Neural progenitor cell (in vitro differentiated cells): ENCODE measurements around the gene KLHL42. TPM values are rescaled to one million over a fixed set of nuclear protein-coding genes. Genes with fewer than 3 reads are reported as not detected.
"Not testable (repeated sequence)": the region's sequence is repeated elsewhere in the genome, so short reads cannot be mapped to it uniquely, and the experiment has no call there.

Source experiments
- DNase-seq: peaks from one replicate; pipeline ENCODE4 v3.0.0-alpha.2; 2016; ENCODE audit warnings: low spot score
- H2AFZ ChIP-seq: fragments of 200-600 bp; sonication (generic); replicated peaks from 2 replicates; pipeline ENCODE4 v1.6.1; 2016; ENCODE audit warnings: antibody characterized with exemption
- H3F3A ChIP-seq: fragments of 200-600 bp; sonication (generic); 2 replicates; pipeline ENCODE4 v1.6.1; 2016; ENCODE audit warnings: antibody characterized with exemption, low read depth
- H3K27ac ChIP-seq: fragments of 200-600 bp; sonication (generic); 2 replicates; pipeline ENCODE4 v1.5.1; 2016; ENCODE audit warnings: mild to moderate bottlenecking
- H3K27me3 ChIP-seq: fragments of 200-600 bp; sonication (generic); 2 replicates; pipeline ENCODE4 v1.6.1; 2016; ENCODE audit warnings: mild to moderate bottlenecking, moderate library complexity
- H3K36me3 ChIP-seq: fragments of 200-600 bp; sonication (generic); 2 replicates; pipeline ENCODE4 v1.5.1; 2016
- H3K4me1 ChIP-seq: fragments of 200-600 bp; sonication (generic); 2 replicates; pipeline ENCODE4 v1.6.1; 2016; ENCODE audit warnings: mixed run types
- H3K4me2 ChIP-seq: fragments of 200-600 bp; sonication (generic); 2 replicates; pipeline ENCODE4 v1.6.1; 2016
- H3K4me3 ChIP-seq: fragments of 200-600 bp; sonication (generic); 2 replicates; pipeline ENCODE4 v1.5.1; 2016
- H3K79me2 ChIP-seq: fragments of 200-600 bp; sonication (generic); 2 replicates; pipeline ENCODE4 v1.6.1; 2016; ENCODE audit warnings: low read depth
- H3K9ac ChIP-seq: fragments of 200-600 bp; sonication (generic); 2 replicates; pipeline ENCODE4 v1.6.1; 2016
- H3K9me3 ChIP-seq: fragments of 200-600 bp; sonication (generic); 2 replicates; pipeline ENCODE4 v1.5.1; 2016; ENCODE audit warnings: low read depth
- H4K20me1 ChIP-seq: fragments of 200-600 bp; sonication (generic); 2 replicates; pipeline ENCODE4 v1.6.1; 2016; ENCODE audit warnings: low read depth
- H3K27ac Mint-ChIP-seq: 3 replicates; pipeline ENCODE4 v1.8.0; 2021; ENCODE audit warnings: mixed read lengths
- H3K27me3 Mint-ChIP-seq: 2 replicates; pipeline ENCODE4 v1.8.0; 2022; ENCODE audit warnings: low read depth, mild to moderate bottlenecking, inconsistent platforms, moderate library complexity, mixed read lengths; ENCODE audit not compliant: insufficient read depth
- H3K36me3 Mint-ChIP-seq: 3 replicates; pipeline ENCODE4 v1.8.0; 2021; ENCODE audit warnings: mixed read lengths
- H3K4me1 Mint-ChIP-seq: 3 replicates; pipeline ENCODE4 v1.8.0; 2021; ENCODE audit warnings: mixed read lengths
- H3K4me3 Mint-ChIP-seq: 3 replicates; pipeline ENCODE4 v1.8.0; 2021; ENCODE audit warnings: mild to moderate bottlenecking, moderate library complexity, mixed read lengths
- H3K9me3 Mint-ChIP-seq: 3 replicates; pipeline ENCODE4 v1.8.0; 2020; ENCODE audit warnings: mixed read lengths
- EZH2 ChIP-seq: fragments of 200-600 bp; sonication (generic); IDR thresholded peaks from 2 replicates; pipeline ENCODE4 v1.6.1; 2017; ENCODE audit warnings: antibody characterized with exemption, mild to moderate bottlenecking, moderate library complexity
- EZH2phosphoT487 ChIP-seq: fragments of 200-600 bp; sonication (generic); IDR thresholded peaks from 2 replicates; pipeline ENCODE4 v1.6.1; 2017; ENCODE audit warnings: antibody characterized with exemption
- total RNA-seq: library from RNA; depleted of rRNA; stranded (reverse); fragments of >200 nt; gene quantifications from 2 replicates; pipeline ENCODE4 v1.2.3, GENCODE V29; 2015; ENCODE audit warnings: low replicate concordance
- TF ChIP-seq, protein P1 (sequence below): fragments of 200-600 bp; sonication (generic); IDR thresholded peaks from 2 replicates; pipeline ENCODE4 v1.5.1; 2017; ENCODE audit warnings: antibody characterized with exemption, mild to moderate bottlenecking

Gene KLHL42
- total RNA-seq, 1 donor from 2014 or later: 21.6 TPM

GRCh38 chr12:27733791-27734190 lies 46.2 kb upstream of the KLHL42 start:
- Histone ChIP-seq H3K4me2 (no peak overlapping the region), H3K79me2 (no peaks in the 10 kb centered on the region), H2AFZ (no peak overlapping the region), H3K9me3 (no peaks in the 10 kb centered on the region), H3K36me3 (peaks cover 4% of the 10 kb centered on the region), H3K4me3 (no peak overlapping the region), H3F3A (no peaks in the 10 kb centered on the region), H3K27me3 (no peaks in the 10 kb centered on the region), H4K20me1 (no peaks in the 10 kb centered on the region), H3K9ac (no peak overlapping the region), H3K27ac (no peak overlapping the region), H3K4me1 (no peaks in the 10 kb centered on the region)
- H3K4me3 Mint-ChIP-seq: no peak overlapping the region
- no peaks in the 10 kb centered on the region for H3K27me3 Mint-ChIP-seq
- no peak for TF ChIP-seq EZH2phosphoT487
- TF ChIP-seq, protein P1, sequence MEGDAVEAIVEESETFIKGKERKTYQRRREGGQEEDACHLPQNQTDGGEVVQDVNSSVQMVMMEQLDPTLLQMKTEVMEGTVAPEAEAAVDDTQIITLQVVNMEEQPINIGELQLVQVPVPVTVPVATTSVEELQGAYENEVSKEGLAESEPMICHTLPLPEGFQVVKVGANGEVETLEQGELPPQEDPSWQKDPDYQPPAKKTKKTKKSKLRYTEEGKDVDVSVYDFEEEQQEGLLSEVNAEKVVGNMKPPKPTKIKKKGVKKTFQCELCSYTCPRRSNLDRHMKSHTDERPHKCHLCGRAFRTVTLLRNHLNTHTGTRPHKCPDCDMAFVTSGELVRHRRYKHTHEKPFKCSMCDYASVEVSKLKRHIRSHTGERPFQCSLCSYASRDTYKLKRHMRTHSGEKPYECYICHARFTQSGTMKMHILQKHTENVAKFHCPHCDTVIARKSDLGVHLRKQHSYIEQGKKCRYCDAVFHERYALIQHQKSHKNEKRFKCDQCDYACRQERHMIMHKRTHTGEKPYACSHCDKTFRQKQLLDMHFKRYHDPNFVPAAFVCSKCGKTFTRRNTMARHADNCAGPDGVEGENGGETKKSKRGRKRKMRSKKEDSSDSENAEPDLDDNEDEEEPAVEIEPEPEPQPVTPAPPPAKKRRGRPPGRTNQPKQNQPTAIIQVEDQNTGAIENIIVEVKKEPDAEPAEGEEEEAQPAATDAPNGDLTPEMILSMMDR: no peak
- TF ChIP-seq EZH2: no peak
- H3K36me3 Mint-ChIP-seq: peaks cover 5% of the 10 kb centered on the region
- no peaks in the 10 kb centered on the region for H3K9me3 Mint-ChIP-seq
- no peak for DNase-seq
- no peak overlapping the region for H3K27ac Mint-ChIP-seq
- no peaks in the 10 kb centered on the region for H3K4me1 Mint-ChIP-seq

DNA sequence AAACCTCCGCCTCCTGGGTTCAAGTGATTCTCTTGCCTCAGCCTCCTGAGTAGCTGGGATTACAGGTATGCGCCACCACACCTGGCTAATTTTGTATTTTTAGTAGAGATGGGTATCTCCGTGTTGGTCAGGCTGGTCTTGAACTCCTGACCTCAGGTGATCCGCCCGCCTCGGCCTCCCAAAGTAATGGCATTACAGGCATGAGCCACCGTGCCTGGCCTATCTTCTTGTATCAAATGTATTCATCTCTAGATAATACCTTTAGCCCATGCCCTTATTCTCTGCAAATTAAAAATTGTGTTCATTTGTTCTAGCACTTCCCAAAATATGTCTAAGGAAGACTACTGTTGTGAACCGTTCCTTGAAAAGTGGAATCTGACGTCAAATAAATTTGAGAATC lies 45.7 kb upstream of the KLHL42 start:
- H3K9me3 ChIP-seq, H3K79me2 ChIP-seq, H3K4me3 ChIP-seq, H3K36me3 ChIP-seq, H2AFZ ChIP-seq, DNase-seq, H3K4me1 Mint-ChIP-seq, H3K4me1 ChIP-seq, H3K9me3 Mint-ChIP-seq, H3K9ac ChIP-seq, H3K27ac Mint-ChIP-seq, H4K20me1 ChIP-seq, H3K4me2 ChIP-seq, H3K4me3 Mint-ChIP-seq, H3F3A ChIP-seq, H3K27me3 Mint-ChIP-seq, H3K36me3 Mint-ChIP-seq, H3K27me3 ChIP-seq, H3K27ac ChIP-seq: not testable (repeated sequence)

DNA sequence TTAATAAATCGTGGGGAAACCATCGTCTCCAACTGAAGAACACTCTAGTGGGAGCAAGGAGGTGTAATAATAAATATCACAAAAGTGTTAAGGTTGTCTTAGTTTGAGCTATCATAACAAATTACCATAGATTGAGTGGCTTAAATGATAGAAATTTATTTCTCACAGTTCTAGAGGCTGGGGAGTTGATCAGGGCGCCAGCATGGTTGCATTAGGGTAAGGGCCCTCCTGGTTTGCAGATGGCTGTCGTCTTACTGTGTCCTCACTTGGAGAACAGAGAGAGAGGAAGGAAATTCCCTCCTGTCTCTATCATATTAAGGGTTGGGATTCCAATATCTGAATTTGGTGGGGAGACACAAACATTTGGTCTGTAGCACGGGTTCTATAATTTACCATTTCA lies 36.4 kb upstream of the KLHL42 start:
- Histone ChIP-seq H3K36me3 (no peaks in the 10 kb centered on the region), H3K27ac (no peak overlapping the region), H3K9me3 (no peaks in the 10 kb centered on the region), H3F3A (no peaks in the 10 kb centered on the region), H3K4me2 (no peak overlapping the region), H3K79me2 (no peaks in the 10 kb centered on the region), H3K9ac (no peak overlapping the region), H3K4me3 (no peak overlapping the region), H3K4me1 (no peaks in the 10 kb centered on the region), H3K27me3 (no peaks in the 10 kb centered on the region), H4K20me1 (no peaks in the 10 kb centered on the region), H2AFZ (no peak overlapping the region)
- H3K4me1 Mint-ChIP-seq: no peaks in the 10 kb centered on the region
- H3K36me3 Mint-ChIP-seq: peaks cover 18% of the 10 kb centered on the region
- H3K27me3 Mint-ChIP-seq: no peaks in the 10 kb centered on the region
- TF ChIP-seq EZH2 (no peak), EZH2phosphoT487 (no peak)
- TF ChIP-seq, protein P1: no peak
- no peak overlapping the region for H3K27ac Mint-ChIP-seq
- DNase-seq: no peak
- H3K9me3 Mint-ChIP-seq: no peaks in the 10 kb centered on the region
- H3K4me3 Mint-ChIP-seq: no peak overlapping the region

GRCh38 chr12:27745734-27746133 lies 34.3 kb upstream of the KLHL42 start:
- H3K27ac ChIP-seq, H4K20me1 ChIP-seq, H3K9me3 ChIP-seq, H3K4me3 ChIP-seq, H3K4me1 Mint-ChIP-seq, H3K27me3 ChIP-seq, H3K9ac ChIP-seq, H3K36me3 ChIP-seq, H3K27ac Mint-ChIP-seq, H3K9me3 Mint-ChIP-seq, H3F3A ChIP-seq, H3K79me2 ChIP-seq, H2AFZ ChIP-seq, H3K4me3 Mint-ChIP-seq, H3K4me1 ChIP-seq, H3K4me2 ChIP-seq, DNase-seq, H3K27me3 Mint-ChIP-seq: not testable (repeated sequence)
- H3K36me3 Mint-ChIP-seq: peaks cover 15% of the 10 kb centered on the region
